Stimulated activated CD4-positive, alpha-beta T cell treated with anti-CD3 and anti-CD28 coated beads, Interleukin-2, amount 100 ng/mL, for 48 hours (primary cell): ENCODE data around the gene NRP1.
"Not testable (repeated sequence)": the region's sequence is repeated elsewhere in the genome, so short reads cannot be mapped to it uniquely, and the experiment has no call there.

ENCODE experiments used
- DNase-seq, 2 donors: peaks; one replicate each; pipeline ENCODE4 v3.0.0-alpha.2; 2020

The NRP1 gene

GRCh38 chr10:33234831-33235237 is 99.6 kb downstream of the NRP1 start:
- no peak for DNase-seq

- DNase-seq = no peak
These were observed 100.8 kb downstream of the NRP1 start for GRCh38 chr10:33233635-33234034.

GRCh38 chr10:33233221-33233620 is 101.2 kb downstream of the NRP1 start:
- DNase-seq = no peak

GRCh38 chr10:33231621-33232350 is 102.7 kb downstream of the NRP1 start:
- DNase-seq = no peak

GRCh38 chr10:33229949-33230267 is 104.6 kb downstream of the NRP1 start:
- DNase-seq = no peak

GRCh38 chr10:33229252-33229948 is 105.1 kb downstream of the NRP1 start:
- DNase-seq = no peak

GRCh38 chr10:33228426-33228825 is 106.0 kb downstream of the NRP1 start:
- DNase-seq = no peak

GRCh38 chr10:33227489-33227888 is 107.0 kb downstream of the NRP1 start:
- DNase-seq = no peak

- DNase-seq = no peak
These were observed 110.1 kb downstream of the NRP1 start for GRCh38 chr10:33224251-33224965.

GRCh38 chr10:33223326-33224000 is 111.0 kb downstream of the NRP1 start:
- DNase-seq = no peak

- DNase-seq = not testable (repeated sequence)
These were observed 112.2 kb downstream of the NRP1 start for GRCh38 chr10:33222304-33222703.

- no peak for DNase-seq
These were observed 116.6 kb downstream of the NRP1 start for GRCh38 chr10:33217854-33218253.

GRCh38 chr10:33216661-33217427 is 117.6 kb downstream of the NRP1 start:
- no peak for DNase-seq

- DNase-seq = no peak
These were observed 118.8 kb downstream of the NRP1 start for GRCh38 chr10:33215635-33216034.

GRCh38 chr10:33215154-33215553 is 119.3 kb downstream of the NRP1 start:
- no peak for DNase-seq

GRCh38 chr10:33214174-33214573 is 120.3 kb downstream of the NRP1 start:
- no peak for DNase-seq

- DNase-seq = no peak
These were observed 122.3 kb downstream of the NRP1 start for GRCh38 chr10:33212061-33212748.

GRCh38 chr10:33211106-33211878 is 123.2 kb downstream of the NRP1 start:
- no peak for DNase-seq

GRCh38 chr10:33209802-33210201 is 124.7 kb downstream of the NRP1 start:
- no peak for DNase-seq

GRCh38 chr10:33208166-33208565 is 126.3 kb downstream of the NRP1 start:
- DNase-seq = no peak

- no peak for DNase-seq
These were observed 130.4 kb downstream of the NRP1 start for GRCh38 chr10:33204031-33204430.
